ENCODE results near the gene TK1.
A peak's percentile ranks its signal among the peaks of the same experiment; 100 is the strongest.

The TK1 gene

DNA sequence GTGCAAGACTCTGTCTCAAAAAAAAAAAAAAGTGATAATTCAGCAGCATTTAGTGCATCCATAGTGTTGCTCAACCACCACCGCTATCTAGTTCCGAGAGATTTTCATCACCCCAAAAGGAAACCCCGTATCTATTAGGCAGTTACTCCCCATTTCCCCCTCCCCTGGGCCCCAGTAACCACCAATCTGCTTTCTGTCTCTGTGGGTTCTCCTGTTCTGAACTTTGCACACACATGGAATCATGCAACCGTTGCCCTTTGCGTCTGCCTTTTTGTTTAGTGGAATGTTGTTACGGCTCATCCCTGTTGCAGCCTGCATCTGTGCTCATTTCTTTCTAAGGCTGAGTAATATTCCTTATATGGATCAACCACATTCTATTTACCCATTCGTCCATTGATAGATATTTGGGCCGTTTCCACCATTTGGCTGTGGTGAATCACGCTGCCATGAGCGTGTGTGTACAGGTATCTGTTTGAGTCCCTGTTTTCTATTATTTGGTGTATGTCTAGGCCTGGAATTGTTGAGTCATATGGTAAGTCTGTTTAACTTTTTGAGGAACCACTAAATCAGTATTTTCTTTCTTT, 27.2 kb downstream of the TK1 start:
- no peaks in the 10 kb centered on the region for H3K27me3 Mint-ChIP-seq
- H3K4me3 Mint-ChIP-seq, result peak overlapping the region; percentile 15
- H3K4me1 Mint-ChIP-seq (ENCODE audit: low read depth), result peaks cover 24% of the 10 kb centered on the region
- H3K9me3 Mint-ChIP-seq, result no peaks in the 10 kb centered on the region
- peak overlapping the region; percentile 75 for H3K27ac Mint-ChIP-seq
- no peaks in the 10 kb centered on the region for H3K36me3 Mint-ChIP-seq (ENCODE audit: low read depth)

GRCh38 chr17:78154903-78155811, 31.7 kb downstream of the TK1 start:
- H3K9me3 Mint-ChIP-seq, result no peaks in the 10 kb centered on the region
- H3K4me1 Mint-ChIP-seq (ENCODE audit: low read depth), result peaks cover 17% of the 10 kb centered on the region
- peak overlapping the region; percentile 42 for H3K27ac Mint-ChIP-seq
- H3K27me3 Mint-ChIP-seq, result no peaks in the 10 kb centered on the region
- no peak overlapping the region for H3K4me3 Mint-ChIP-seq
- H3K36me3 Mint-ChIP-seq (ENCODE audit: low read depth), result no peaks in the 10 kb centered on the region

- Mint-ChIP-seq H3K27ac (no peak overlapping the region), H3K4me1 (ENCODE audit: low read depth) (peaks cover 25% of the 10 kb centered on the region), H3K36me3 (ENCODE audit: low read depth) (no peaks in the 10 kb centered on the region), H3K9me3 (no peaks in the 10 kb centered on the region), H3K4me3 (no peak overlapping the region), H3K27me3 (no peaks in the 10 kb centered on the region)
Observed at GRCh38 chr17:78151514-78152008, 35.3 kb downstream of the TK1 start.

DNA sequence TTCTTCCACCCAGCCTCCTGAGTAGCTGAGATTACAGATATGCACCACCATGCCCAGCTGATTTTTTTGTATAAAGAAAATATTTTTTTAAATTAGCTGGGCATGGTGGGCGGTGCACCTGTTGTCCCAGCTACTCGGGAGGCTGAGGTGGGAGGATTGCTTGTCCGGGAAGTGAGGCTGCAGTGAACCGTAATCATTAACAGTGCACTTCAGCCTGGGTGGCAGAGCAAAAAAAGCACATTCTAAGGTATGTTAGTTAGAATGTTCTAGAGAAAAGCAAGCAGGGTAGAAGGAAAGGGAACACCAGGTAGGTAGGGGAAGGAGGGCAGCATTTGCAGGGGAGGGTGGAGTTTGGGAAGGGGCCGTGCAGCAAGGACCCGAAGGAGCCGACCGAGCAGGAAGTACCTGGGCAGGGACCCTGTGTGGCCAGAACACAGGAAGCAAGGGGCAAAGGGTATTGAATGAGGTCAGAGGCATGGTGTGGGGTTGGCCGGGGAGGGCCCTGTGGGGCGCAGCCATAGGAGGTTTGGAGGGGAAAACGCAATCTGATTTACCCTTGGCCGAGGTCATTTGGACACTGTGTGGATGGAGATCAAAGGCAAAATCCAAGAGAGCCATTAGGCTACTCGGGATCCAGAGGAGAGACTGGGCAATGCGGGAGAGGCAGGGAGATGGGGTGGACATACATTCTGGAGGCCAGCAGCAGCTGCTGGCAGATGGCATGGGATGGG, 38.4 kb downstream of the TK1 start:
- Mint-ChIP-seq H3K27me3 (no peaks in the 10 kb centered on the region), H3K4me1 (ENCODE audit: low read depth) (peaks cover 32% of the 10 kb centered on the region), H3K36me3 (ENCODE audit: low read depth) (no peaks in the 10 kb centered on the region), H3K9me3 (no peaks in the 10 kb centered on the region), H3K27ac (peak overlapping the region; percentile 26), H3K4me3 (no peak overlapping the region)

GRCh38 chr17:78147315-78147998, 39.4 kb downstream of the TK1 start:
- peak overlapping the region; percentile 8 for H3K27ac Mint-ChIP-seq
- H3K36me3 Mint-ChIP-seq (ENCODE audit: low read depth), result peaks cover 2% of the 10 kb centered on the region
- H3K4me3 Mint-ChIP-seq, result no peak overlapping the region
- no peaks in the 10 kb centered on the region for H3K27me3 Mint-ChIP-seq
- peaks cover 38% of the 10 kb centered on the region for H3K4me1 Mint-ChIP-seq (ENCODE audit: low read depth)
- H3K9me3 Mint-ChIP-seq, result no peaks in the 10 kb centered on the region

- Mint-ChIP-seq H3K27ac (peak overlapping the region; percentile 31), H3K27me3 (no peaks in the 10 kb centered on the region), H3K4me3 (no peak overlapping the region), H3K4me1 (ENCODE audit: low read depth) (peaks cover 43% of the 10 kb centered on the region), H3K9me3 (no peaks in the 10 kb centered on the region), H3K36me3 (ENCODE audit: low read depth) (peaks cover 5% of the 10 kb centered on the region)
Observed at GRCh38 chr17:78146881-78147280, 40.0 kb downstream of the TK1 start.

GRCh38 chr17:78146471-78146869, 40.4 kb downstream of the TK1 start:
- Mint-ChIP-seq H3K9me3 (no peaks in the 10 kb centered on the region), H3K27ac (peak overlapping the region; percentile 31), H3K27me3 (no peaks in the 10 kb centered on the region), H3K4me1 (ENCODE audit: low read depth) (peaks cover 46% of the 10 kb centered on the region), H3K36me3 (ENCODE audit: low read depth) (peaks cover 5% of the 10 kb centered on the region), H3K4me3 (no peak overlapping the region)

- peaks cover 56% of the 10 kb centered on the region for H3K4me1 Mint-ChIP-seq (ENCODE audit: low read depth)
- H3K4me3 Mint-ChIP-seq, result no peak overlapping the region
- peaks cover 9% of the 10 kb centered on the region for H3K36me3 Mint-ChIP-seq (ENCODE audit: low read depth)
- H3K27ac Mint-ChIP-seq, result peak overlapping the region; percentile 26
- H3K9me3 Mint-ChIP-seq, result no peaks in the 10 kb centered on the region
- no peaks in the 10 kb centered on the region for H3K27me3 Mint-ChIP-seq
Observed at GRCh38 chr17:78144736-78145641, 41.9 kb downstream of the TK1 start.

- Mint-ChIP-seq H3K4me3 (no peak overlapping the region), H3K27me3 (no peaks in the 10 kb centered on the region), H3K4me1 (ENCODE audit: low read depth) (peaks cover 61% of the 10 kb centered on the region), H3K9me3 (no peaks in the 10 kb centered on the region), H3K36me3 (ENCODE audit: low read depth) (peaks cover 10% of the 10 kb centered on the region), H3K27ac (peak overlapping the region; percentile 26)
Observed at GRCh38 chr17:78144147-78144719, 42.6 kb downstream of the TK1 start.

DNA sequence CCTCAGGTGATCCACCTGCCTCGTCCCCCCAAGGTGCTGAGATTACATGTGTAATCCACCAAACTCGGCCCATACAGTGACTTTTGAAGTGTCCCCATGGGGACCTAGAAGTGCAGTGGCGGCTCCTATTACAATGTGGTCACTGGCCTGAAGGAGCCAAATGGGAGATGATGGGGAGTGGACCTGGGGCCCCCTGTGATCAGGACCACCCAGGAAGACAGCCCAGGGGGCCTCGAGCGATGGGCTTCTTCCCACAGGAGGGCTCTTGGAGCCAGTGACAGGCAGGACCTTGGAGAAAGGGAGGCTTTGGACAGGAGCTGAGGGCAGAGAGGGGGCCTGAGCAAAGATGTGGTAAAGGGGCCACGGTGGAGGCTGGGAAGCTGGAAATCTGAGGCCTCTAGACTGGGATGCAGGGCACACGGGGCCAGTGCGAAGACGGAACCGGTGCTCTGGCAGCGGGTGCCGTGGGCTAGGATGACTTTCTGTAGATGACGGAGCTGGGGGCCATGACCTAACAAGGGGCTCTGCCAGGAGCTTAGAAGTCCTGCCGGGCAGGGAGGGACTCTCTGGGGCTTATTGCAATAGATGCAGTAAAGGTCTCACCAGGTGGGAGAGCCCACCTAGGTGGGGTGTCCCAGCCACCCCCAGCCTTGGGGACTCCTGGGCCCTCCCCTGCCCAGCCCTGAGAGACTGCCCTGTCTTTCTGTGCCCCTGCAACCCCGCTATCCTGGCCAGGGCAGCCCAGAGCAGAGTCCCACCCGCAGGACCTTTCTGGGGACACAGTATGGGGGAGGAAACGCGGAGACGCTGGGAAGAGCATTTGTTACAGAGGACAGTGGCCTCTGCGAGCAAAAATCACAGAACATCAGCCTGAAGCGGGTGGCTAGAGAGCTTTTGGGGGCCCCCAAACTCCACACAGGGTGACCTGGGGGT, 43.4 kb downstream of the TK1 start:
- H3K9me3 Mint-ChIP-seq, result no peaks in the 10 kb centered on the region
- H3K36me3 Mint-ChIP-seq (ENCODE audit: low read depth), result peaks cover 10% of the 10 kb centered on the region
- H3K27me3 Mint-ChIP-seq, result no peaks in the 10 kb centered on the region
- H3K4me1 Mint-ChIP-seq (ENCODE audit: low read depth), result peaks cover 64% of the 10 kb centered on the region
- no peak overlapping the region for H3K4me3 Mint-ChIP-seq
- peak overlapping the region; percentile 68 for H3K27ac Mint-ChIP-seq

GRCh38 chr17:78142119-78142861, 44.6 kb downstream of the TK1 start:
- no peak overlapping the region for H3K27ac Mint-ChIP-seq
- no peaks in the 10 kb centered on the region for H3K9me3 Mint-ChIP-seq
- H3K27me3 Mint-ChIP-seq, result no peaks in the 10 kb centered on the region
- H3K4me1 Mint-ChIP-seq (ENCODE audit: low read depth), result peaks cover 67% of the 10 kb centered on the region
- no peak overlapping the region for H3K4me3 Mint-ChIP-seq
- peaks cover 11% of the 10 kb centered on the region for H3K36me3 Mint-ChIP-seq (ENCODE audit: low read depth)

DNA sequence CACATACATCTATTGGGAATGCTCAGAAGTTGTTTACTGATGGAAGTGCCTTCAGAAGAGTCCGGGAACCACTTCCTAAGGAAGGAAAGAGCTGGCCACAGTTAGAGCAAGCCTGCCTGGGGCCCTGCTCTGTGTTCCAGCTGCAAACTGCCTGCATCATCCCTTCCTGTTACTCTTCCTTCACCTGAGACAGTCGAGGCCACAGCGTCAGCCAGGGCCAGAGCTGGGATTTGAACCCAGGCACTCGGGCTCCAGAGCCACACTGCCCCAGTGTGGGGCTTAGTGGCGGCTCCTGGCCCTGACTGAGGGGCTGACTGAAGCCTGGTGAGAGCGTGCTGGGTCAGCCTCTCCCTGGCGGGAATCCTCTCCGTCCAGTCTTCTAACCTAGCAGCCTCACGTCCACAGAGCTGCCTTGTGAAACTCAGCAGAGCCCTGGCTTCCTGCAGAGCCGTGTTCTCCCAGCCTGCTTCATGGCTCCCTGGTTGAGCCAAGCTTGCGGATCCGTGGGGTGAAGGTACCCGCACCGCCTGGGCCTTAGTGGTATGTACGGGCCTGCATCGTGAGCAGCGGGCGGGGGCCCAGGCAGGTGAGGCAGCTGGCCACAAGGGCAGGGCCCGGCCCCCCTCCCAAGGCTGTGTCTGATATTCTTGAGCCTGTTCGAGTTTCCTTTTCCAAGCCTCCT, 45.3 kb downstream of the TK1 start:
- no peaks in the 10 kb centered on the region for H3K27me3 Mint-ChIP-seq
- peaks cover 18% of the 10 kb centered on the region for H3K36me3 Mint-ChIP-seq (ENCODE audit: low read depth)
- peak overlapping the region; percentile 68 for H3K27ac Mint-ChIP-seq
- no peak overlapping the region for H3K4me3 Mint-ChIP-seq
- no peaks in the 10 kb centered on the region for H3K9me3 Mint-ChIP-seq
- peaks cover 68% of the 10 kb centered on the region for H3K4me1 Mint-ChIP-seq (ENCODE audit: low read depth)

All from stimulated activated naive CD8-positive, alpha-beta T cell treated with anti-CD3 and anti-CD28 coated beads, Interleukin-15, Interleukin-2, amounts not matched to agents 100 ng/mL and 50 ng/mL, for 24 hours (primary cell).